Right kidney (tissue), 1 donor: ENCODE measurements around the gene CASP10.
"Not testable (repeated sequence)": the region's sequence is repeated elsewhere in the genome, so short reads cannot be mapped to it uniquely, and the experiment has no call there.

Experiments used
- DNase-seq: peaks from one replicate; pipeline ENCODE4 v3.0.0-alpha.2; 2016

The CASP10 gene

DNA sequence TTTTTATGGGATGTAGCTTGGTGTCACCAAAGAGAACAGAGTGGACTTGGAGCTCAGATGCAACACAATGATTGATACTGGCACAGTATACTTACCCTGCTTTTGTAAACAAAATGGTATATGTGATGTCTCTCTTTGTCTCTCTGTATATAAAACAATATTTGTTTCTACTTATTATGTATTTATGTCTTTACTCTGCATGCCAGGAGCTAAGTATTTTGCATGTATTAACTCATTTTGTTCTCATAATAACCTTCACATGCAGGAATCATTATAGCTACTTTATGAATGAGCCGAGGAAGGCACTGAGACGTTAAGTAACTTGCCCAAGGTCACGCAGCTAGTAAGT is 49.5 kb downstream of the CASP10 start:
- DNase-seq, result no peak

DNA sequence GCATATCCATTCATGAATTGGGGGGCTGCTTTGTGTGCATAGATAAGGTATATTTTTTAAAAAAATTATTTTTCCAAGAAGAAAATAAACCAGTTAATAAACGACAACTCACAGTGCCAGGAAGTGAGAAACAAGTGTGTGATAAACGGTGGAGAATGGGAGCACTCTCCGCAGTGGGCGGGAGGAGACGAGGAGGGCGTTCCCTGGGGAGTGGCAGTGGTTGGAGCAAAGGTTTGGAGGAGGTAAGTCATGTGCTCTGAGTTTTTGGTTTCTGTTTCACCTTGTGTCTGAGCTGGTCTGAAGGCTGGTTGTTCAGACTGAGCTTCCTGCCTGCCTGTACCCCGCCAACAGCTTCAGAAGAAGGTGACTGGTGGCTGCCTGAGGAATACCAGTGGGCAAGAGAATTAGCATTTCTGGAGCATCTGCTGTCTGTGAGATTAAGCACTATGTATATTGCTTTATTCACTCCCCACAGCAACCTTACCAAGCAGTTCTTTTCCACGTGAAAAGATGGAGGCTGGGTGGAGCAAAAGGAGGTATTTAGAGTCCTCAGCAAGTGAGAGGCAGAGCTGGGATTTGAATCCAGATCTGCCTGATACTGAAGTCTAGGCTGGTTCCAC is 50.4 kb downstream of the CASP10 start:
- no peak for DNase-seq

DNA sequence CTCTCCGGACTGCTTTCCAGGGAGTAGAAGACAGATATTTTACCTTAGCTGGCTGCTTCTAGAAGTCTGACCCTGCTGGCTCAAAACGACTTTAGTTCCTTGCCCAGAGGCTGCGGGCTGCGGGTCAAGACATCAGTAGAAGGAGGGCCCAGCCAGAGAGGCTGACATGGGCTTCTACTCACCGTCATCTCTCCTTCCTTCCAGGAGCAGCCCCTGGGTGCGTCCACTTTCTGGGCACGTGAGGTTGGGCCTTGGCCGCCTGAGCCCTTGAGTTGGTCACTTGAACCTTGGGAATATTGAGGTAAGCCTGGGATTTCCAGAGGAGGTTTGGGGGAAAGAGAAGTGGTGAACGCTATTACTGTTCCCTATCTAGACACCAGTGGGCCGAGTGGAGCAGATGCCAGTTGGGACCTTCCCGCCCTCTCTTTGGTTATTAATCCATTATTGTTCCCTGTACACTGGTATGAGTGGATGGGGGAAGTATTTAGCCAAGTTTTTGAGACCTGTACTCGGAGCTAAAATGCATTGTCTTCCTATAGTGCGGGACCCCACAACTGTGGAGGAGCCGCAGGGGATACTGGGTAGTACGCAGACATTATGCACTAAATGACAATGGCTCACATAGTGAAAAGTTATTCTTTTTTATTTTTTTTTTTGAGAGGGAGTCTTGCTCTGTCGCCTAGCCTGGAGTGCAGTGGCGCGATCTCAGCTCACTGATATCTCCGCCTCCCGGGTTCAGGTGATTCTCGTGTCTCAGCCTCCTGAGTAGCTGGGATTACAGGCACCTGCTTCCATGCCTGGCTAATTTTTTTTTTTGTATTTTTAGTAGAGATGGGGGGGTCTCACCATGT is 51.1 kb downstream of the CASP10 start:
- DNase-seq, result no peak

DNA sequence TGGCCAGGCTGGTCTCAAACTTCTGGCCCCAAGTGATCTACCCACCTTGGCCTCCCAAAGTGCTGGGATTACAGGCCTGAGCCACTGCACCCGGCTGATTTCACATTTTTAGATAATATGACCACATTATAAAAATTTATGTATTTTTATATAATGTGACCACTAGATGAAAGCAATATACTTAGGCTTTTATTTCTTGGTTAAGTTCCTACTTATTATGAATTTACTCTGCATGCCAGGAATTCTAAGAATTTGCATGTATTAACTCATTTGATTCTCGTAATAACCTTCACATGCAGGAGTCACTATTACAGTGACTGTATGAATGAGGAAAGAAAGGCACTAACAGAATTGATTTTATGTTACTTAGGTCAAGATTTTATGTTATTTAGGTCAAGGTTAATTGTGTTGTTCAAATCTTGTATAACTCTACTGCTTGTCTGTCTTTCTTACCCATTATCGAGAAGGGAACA is 51.8 kb downstream of the CASP10 start:
- no peak for DNase-seq

DNA sequence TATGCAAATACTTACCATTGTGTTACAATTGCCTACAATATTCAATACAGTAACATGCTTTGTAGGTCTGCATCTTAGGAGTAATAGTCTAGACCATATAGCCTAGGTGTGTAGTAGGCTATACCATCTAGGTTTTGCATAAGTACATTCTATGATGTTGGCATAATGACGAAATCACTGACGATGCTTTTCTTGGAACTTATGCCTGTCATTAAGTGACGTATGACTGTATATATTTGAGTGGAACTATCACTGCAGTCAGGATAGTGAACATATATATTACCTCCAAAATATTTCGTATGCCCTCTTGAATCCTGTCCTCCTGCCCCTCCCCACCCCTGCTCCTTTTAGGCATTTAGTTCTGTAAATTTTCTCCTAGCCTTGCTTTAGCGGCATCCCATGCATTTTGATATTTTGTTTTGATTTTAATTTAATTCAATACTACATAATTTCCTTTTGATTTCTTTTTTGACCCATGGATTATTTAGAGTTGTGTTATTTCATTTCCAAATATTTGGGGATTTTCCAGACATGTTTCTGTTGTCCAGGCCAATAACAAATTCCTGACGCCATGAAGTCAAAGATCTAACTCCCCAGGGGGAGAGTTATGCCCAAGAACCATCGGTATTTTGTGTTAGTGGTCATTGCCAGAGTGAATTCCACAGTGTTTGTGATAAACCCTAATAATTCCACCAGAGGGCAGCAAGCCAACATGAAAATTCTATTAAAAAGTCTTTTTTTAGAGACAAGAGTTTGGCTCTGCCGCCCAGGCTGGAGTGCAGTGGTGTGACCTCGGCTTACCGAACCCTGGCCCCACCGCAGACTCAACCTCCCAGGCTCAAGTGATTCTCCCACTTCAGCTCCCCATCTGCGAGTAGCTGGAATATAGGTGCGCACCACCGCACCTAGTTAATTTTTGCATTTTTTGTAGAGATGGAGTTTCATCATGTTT is 53.2 kb downstream of the CASP10 start:
- peak; percentile 50 for DNase-seq

DNA sequence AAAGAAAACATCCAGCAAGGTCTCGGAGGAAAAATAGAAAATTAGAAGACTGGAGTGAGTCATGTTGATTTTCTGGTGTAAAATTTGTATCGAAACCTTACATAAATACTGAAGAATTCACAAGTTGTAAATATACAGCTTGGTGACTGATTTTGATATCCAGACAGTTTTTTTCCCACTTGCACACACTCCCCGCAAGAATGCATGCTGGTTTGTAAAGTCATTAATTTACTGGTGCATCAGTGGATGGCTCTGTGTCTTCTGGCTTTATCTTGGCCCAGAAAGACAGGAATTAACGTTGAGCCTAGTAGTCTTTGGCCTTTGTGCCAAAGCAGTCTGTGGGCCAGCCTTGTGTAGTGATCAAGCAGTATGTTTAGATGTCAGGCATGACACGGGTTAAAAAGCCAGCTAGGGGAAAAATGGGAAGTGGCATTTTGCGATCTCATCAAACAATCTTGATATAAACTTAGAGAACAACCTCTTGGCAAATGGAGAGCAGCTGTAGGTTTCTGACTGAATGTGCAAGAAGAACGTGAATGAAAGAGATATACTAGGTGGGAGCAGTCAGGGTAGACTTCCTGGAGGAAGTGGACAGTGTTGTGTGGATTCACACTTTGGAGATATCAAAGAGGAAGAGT is 54.7 kb downstream of the CASP10 start:
- no peak for DNase-seq

DNA sequence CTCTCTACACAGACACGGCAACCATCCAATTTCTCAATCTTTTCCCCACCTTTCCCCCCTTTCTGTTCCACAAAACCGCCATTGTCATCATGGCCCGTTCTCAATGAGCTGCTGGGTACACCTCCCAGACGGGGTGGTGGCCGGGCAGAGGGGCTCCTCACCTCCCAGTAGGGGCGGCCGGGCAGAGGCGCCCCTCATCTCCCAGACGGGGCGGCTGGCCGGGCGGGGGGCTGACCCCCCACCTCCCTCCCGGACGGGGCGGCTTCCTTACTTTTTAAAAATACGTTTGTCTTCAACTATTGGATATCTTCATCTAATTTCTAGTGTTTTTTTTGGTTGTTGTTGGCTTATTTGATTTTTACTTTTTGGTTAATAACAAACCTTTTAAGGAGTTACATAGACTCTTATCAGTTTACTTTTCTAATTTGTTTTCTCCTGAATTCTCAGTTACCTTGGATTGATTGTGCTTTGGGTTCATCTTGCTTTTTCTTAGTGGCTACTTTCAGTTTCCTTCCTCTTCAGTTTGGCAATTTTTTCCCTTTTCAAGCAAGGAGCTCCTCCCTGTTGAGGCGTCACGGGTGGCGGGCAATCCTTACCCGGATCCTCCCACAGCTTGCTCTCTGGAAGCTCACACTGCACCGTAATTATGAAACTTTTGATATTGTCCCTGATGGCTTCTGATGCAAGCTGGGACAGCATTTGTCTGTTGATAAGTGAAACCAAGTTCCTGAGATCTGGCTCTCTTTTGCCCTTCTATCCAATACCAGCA is 56.4 kb downstream of the CASP10 start:
- not testable (repeated sequence) for DNase-seq

DNA sequence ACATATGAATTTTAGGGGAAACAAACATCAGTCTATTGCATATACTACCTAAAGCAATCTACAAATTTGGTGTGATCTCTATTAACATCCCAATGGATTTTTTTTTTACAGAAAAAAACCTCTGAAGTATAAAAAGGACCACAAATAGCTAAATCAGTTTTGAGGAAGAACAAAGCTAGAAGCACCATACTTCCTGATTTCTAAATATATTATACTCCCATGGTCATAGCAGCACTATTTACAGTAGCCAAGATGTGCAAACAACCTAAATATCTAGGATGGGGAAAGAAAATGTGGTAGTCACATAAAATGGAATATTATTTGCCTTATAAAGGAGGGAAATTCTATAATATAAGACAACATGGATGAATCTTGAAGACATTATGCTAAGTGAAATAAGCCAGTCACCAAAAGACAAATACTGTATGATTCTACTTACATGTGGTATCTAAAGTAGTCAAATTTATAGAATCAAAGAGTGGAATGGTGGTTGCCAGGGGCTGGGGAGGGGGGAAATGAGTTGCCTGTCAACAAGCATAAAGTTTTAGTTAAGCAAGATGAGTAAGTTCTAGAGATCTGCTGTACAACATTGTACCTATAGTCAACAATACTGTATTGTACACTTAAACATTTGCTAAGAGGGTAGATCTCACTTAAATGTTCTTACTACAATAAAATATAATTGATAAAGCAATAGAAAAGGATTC is 59.8 kb downstream of the CASP10 start:
- DNase-seq, result no peak

DNA sequence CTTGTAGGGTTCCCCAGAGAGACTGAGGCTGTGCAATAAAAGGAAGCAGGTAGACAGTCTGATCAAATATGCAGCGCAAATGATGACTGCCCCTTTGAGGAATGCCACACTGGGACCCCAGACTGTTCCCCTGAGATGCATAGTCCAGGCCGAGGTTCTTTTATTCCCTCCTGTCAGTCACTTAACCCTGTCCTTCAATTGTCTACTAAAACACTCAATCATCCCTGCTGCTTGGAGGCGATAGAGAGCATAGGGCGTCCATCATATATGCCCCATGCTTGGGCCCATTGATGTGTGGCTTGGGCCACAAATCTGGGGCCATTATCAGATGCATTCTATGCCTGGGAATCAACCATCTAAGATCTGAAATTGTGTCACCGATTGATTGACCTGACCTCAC is 61.9 kb downstream of the CASP10 start:
- no peak for DNase-seq

DNA sequence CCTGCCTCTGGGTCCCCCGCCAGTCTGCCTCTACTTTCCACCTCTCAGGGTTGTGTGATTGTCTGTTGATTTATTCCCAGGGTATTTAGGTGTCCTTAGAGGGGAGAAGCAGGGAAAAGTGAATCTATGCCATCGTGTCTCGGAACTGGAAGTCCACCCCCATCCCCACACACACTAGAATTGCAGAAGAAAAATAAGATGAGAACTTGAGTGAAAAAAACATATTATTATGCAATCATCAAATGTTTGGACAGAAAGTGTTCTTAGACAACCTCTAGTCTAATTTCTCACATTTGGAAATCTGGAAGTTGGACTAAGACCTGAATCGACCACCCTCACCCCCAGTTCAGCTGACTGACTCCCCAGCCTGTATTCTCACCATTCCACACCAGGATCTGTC is 63.3 kb downstream of the CASP10 start:
- DNase-seq, result no peak

DNA sequence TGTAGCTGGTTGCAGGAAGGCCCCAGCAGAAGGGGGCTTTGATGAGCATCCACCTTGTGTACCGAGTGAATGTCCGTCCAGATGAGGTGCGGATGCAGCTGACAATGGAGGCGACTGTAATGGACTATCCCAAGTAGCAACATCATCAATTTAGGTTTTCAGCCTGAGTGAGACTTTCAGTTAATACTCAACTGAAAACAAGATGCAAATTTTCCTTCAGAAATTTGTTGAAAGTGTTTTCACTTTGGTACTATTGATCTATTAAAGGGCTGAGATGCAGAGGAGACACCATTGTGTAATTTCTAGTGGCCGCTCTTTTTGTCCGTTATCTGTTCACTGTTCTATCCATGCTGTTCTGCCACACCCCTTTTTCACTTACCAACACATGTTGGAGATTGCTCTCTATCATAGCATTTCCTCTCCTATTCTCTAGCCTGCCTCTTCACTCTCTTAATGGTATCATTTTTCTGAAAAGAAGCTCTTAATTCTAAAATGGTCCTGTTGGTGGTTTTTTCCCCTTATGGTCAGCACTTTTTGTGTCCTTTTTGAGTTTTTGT is 65.4 kb downstream of the CASP10 start:
- no peak for DNase-seq

DNA sequence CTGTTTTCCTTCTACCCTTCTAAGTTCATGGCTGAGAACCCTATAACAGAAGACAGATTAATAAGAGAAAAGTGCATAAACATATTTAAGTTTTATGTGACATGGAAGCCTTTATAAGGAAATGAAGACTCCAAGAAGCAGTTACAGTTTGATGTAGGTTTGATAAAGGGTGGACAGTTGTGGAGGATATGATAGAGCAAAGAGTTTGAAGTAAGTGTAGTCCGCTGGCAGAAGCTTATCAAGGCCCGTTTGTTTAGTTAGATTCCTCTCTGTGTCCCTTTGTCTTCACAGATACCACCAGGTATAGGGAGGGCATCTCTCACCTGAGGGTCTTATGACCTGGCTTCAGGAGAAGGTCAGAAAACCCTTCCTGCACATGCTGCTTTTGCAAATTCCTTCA is 66.9 kb downstream of the CASP10 start:
- no peak for DNase-seq

DNA sequence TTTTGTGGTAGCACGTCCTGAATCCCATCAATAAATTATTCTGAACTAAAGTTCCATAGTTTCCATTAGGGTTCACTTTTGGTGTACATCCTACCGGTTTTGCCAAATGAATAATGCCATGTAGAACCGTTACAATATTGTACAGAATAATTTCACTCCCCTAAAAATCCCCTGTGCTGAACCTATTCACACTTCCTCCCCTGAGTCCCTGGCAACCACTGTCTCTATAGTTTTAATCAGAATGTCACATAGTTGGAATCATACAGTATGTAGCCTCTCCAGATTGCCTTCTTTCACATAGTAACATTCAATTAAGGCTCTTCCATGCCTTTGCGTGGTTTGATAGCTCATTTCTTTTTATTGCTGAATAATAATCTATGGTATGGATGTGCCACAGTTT is 67.8 kb downstream of the CASP10 start:
- DNase-seq, result no peak

DNA sequence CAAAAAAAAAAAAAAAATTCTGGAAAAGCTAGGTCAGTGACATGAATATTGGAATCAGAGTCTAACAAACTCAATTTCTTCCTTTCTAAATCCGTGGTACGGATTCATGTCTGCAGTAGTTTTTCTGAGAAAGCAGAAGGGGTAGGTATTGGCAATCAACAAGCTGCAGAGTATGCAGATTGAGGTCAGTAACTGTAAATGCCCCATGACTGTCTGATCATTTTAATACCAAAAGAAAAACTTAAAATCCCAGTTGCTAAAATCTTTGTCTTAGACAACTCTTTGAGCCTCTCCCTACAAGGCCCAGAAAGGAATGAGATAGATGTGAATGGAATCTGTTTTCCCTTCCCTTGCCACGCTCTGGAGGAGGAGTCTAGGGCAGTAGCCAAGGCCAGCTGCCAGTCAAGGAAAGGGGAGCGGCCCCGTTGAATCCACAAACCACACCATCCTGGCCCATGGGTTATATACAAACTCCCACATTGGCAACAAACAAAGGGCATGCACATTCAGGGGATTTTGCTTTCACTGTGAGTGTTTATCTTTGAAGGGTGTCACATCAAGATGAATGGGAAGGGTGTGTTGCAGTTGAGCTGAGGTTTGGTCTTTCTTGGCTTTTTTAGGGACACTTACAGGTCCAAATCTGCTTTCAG is 71.3 kb downstream of the CASP10 start:
- no peak for DNase-seq

DNA sequence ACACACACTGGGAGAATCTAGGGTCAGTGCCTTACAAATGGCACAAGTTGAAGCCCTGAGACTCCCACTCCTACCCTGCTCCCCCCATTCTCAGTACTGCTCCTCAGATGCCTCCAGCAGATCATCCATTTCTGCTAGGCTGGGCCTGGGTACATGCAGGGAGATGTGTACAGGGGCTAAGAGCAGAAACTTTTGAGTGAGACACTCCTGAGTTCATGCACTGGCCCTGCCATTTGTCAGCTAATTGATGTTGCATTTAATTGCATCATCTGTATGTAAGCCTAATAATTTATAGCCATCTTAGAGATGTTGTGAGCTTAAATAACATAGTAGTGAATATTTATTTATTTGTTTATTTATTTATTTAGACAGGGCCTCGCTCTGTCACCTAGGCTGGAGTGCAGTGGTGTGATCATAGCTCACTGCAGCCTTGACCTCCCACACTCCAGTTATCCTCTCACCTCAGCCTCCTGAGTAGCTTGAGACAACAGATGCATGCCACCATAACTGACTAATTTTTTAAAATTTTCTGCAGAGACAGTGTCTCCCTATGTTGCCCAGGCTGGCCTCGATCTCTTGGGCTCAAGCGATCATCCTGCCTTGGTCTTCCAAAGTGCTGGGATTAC is 72.6 kb downstream of the CASP10 start:
- DNase-seq, result no peak

DNA sequence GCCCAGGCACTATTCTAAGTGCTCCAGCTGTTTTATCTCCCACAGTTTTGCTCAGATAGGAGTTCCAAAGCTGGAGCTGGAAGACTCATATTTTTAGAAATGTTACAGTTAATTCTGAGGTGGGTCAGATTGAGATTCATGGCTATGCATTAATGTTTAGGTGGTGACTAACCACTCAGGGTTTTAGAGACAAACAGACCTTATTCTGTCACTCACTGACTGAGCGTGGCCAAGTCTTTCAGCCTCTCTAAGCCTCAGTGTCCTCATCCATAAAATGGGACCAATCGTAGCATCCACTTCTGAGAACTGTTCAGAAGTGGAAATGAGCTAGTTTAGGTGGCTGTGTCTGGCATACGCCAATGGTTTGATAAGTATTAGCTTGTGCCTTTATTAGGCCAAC is 73.1 kb downstream of the CASP10 start:
- no peak for DNase-seq

DNA sequence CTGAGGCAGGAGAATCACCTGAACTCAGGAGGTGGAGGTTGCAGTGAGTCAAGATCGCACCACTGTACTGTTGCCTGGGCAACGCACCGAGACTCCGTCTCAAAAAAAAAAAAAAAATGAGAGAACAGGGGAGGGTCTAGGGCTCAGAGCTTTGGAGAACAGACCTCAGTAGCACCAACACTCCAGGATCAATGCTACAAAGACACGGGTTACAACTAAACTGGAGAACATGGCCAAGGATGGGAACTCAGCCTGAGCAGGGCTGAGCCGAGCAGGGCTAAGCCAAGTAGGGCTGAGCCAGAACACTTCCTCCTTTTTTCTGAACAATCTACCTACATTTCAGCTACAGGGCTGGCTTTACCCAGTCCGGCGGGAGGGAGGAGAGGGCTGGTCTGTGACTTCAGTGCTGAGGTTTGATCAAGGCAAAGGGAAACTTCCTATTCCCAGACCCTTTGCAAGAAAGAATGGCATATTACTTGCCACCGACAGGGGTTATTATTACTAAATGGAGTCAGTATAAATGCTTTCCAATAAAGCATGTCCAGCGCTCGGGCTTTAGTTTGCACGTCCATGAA is 74.5 kb downstream of the CASP10 start:
- no peak for DNase-seq

DNA sequence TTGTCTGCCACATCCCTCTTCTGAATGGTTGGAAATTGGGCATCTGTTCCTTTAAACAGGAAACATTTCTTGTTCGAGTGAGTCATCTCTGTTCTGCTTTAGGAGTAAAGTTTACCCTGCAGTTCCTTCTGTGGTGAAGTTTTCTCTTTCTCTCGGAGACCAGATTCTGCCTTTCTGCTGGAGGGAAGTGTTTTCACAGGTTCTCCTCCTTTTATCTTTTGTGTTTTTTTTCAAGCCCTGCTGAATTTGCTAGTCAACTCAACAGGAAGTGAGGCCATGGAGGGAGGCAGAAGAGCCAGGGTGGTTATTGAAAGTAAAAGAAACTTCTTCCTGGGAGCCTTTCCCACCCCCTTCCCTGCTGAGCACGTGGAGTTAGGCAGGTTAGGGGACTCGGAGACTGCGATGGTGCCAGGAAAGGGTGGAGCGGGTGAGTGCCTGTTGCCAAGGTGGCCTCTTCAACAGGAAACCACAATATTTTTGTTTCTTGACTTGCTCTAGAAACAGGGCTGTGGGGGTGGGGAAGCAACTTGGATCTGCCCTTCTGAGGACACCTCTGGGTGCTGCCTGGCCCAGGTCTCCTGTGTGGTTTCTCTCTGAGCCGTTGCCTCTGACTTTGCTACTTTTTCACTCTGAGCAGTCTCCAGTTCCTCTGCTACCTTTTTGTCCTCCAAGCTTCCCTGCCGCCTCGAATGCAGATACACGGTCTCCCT is 75.2 kb downstream of the CASP10 start:
- DNase-seq, result peak; percentile 72
